PC-9 (cell line): ENCODE data around the gene MCC. TPM values are rescaled to one million over a fixed set of nuclear protein-coding genes. Genes with fewer than 3 reads are reported as not detected.
A peak's percentile ranks its signal among the peaks of the same experiment; 100 is the strongest.

Experiments used
- BruUV-seq: library from RNA; stranded (reverse); fragments of 400-500 nt; replicated peaks from 2 replicates; lab custom pipeline; 2021; lab: Mats Ljungman, UMichigan
- CTCF ChIA-PET: fragments of 300-600 bp; sonication (Branson Sonifier 250); formaldehyde crosslinking; loops from one replicate; lab custom pipeline; 2022; ENCODE audit warnings: antibody characterized with exemption; lab: Charles Lee
- POLR2A ChIA-PET: fragments of 300-600 bp; sonication (Branson Sonifier 250); formaldehyde crosslinking; loops from one replicate; lab custom pipeline; 2022; ENCODE audit warnings: antibody characterized with exemption; ENCODE audit not compliant: unreplicated experiment; lab: Charles Lee
- DNase-seq, 2 experiments: peaks; one replicate each; pipeline versions ENCODE4 v3.0.0 to v3.0.0-alpha.2; 2015 to 2022; ENCODE audit warnings: mixed read lengths in 1 of 2
- H2AFZ ChIP-seq: fragments of 200-600 bp; sonication (generic); 2 replicates; pipeline ENCODE4 v1.8.1; 2017; ENCODE audit warnings: antibody characterized with exemption
- H3F3A ChIP-seq: fragments of 200-600 bp; sonication (generic); 2 replicates; pipeline ENCODE4 v1.8.1; 2017; ENCODE audit warnings: antibody characterized with exemption, mild to moderate bottlenecking, low read depth; ENCODE audit not compliant: insufficient read depth
- H3K27ac ChIP-seq: fragments of 200-600 bp; sonication (generic); 2 replicates; pipeline ENCODE4 v1.6.1; 2016; ENCODE audit warnings: mixed run types
- H3K27me3 ChIP-seq: fragments of 200-600 bp; sonication (generic); 2 replicates; pipeline ENCODE4 v1.6.1; 2016; ENCODE audit warnings: low read depth, mixed run types; ENCODE audit not compliant: insufficient read depth
- H3K36me3 ChIP-seq: fragments of 200-600 bp; sonication (generic); 2 replicates; pipeline ENCODE4 v1.6.1; 2016; ENCODE audit warnings: low read depth, mixed run types
- H3K4me1 ChIP-seq: fragments of 200-600 bp; sonication (generic); replicated peaks from 2 replicates; pipeline ENCODE4 v1.6.1; 2016; ENCODE audit warnings: mixed run types; ENCODE audit not compliant: insufficient read depth
- H3K4me2 ChIP-seq: fragments of 200-600 bp; sonication (generic); 2 replicates; pipeline ENCODE4 v1.6.1; 2017; ENCODE audit warnings: mixed run types
- H3K4me3 ChIP-seq: fragments of 200-600 bp; sonication (generic); 2 replicates; pipeline ENCODE4 v1.6.1; 2016; ENCODE audit warnings: mixed run types
- H3K79me2 ChIP-seq: fragments of 200-600 bp; sonication (generic); 2 replicates; pipeline ENCODE4 v1.6.1; 2017; ENCODE audit warnings: low read depth, mixed run types
- H3K9me2 ChIP-seq: fragments of 200-600 bp; sonication (generic); 2 replicates; pipeline ENCODE4 v1.8.1; 2017; ENCODE audit warnings: mild to moderate bottlenecking; ENCODE audit not compliant: insufficient read depth
- H3K9me3 ChIP-seq: fragments of 200-600 bp; sonication (generic); 2 replicates; pipeline ENCODE4 v1.8.1; 2016; ENCODE audit warnings: low read depth; ENCODE audit not compliant: insufficient read depth
- H4K20me1 ChIP-seq: fragments of 200-600 bp; sonication (generic); 2 replicates; pipeline ENCODE4 v1.8.1; 2017; ENCODE audit not compliant: insufficient read depth
- CTCF ChIP-seq: fragments of 200-600 bp; sonication (generic); conservative IDR thresholded peaks from 2 replicates; pipeline ENCODE4 v1.6.1; 2017; ENCODE audit warnings: mixed run types, antibody characterized with exemption, mild to moderate bottlenecking, moderate library complexity
- EZH2 ChIP-seq: fragments of 200-600 bp; sonication (generic); IDR thresholded peaks from 2 replicates; pipeline ENCODE4 v1.8.0; 2017; ENCODE audit warnings: antibody characterized with exemption, low read depth
- intact Hi-C: fragments of 100-400 bp; cut with micrococcal nuclease; formaldehyde crosslinking; loops from one replicate; pipeline ENCODE4 v1.10.0; 2022; ENCODE audit not compliant: unreplicated experiment
- total RNA-seq: library from RNA; stranded (reverse); gene quantifications from 2 replicates; pipeline ENCODE4 v1.2.3, GENCODE V29; 2021

Gene MCC
- total RNA-seq, 1 experiment from 2014 or later, result 2.5 TPM

GRCh38 chr5:112976432-112977309, 511.6 kb downstream of the MCC start, which contains the start of gene DCP2:
Gene DCP2, plus strand, starts transcription at chr5:112976798. Its CDS starts 136 bp downstream, at chr5:112976934.
- peak within 1 kb of the TSS; percentile 99 for H2AFZ ChIP-seq
- TF ChIP-seq EZH2 (no peak), CTCF (no peak)
- POLR2A ChIA-PET, result interaction anchor here (0.6 to 1.1 kb wide), 8 partner anchors 15 to 805 kb away, joined by 3 to 11 read pairs (median 6); no protein-coding TSS in a partner anchor
- BruUV-seq, result no TSS peak
- 0 out of 2 replicates have a peak, but pooled peaks cover 5% of the 10 kb centered on the region for H3K36me3 ChIP-seq
- H3K4me2 ChIP-seq, result peak within 1 kb of the TSS; percentile 83
- H3K9me3 ChIP-seq, result no peaks in the 10 kb centered on the region; the same call in 1 of the 2 replicates
- peak within 1 kb of the TSS; percentile 63 for H3K27ac ChIP-seq
- no peaks in the 10 kb centered on the region for H3K9me2 ChIP-seq
- H4K20me1 ChIP-seq, result no peaks in the 10 kb centered on the region
- peaks cover 6% of the 10 kb centered on the region; the same call in 1 of the 2 replicates for H3F3A ChIP-seq
- CTCF ChIA-PET, result interaction anchor here (0.6 kb wide), 2 partner anchors 105 to 497 kb away, joined by 3 to 11 read pairs; no protein-coding TSS in a partner anchor
- H3K79me2 ChIP-seq, result peaks cover 51% of the 10 kb centered on the region
- no peaks in the 10 kb centered on the region for H3K27me3 ChIP-seq
- intact Hi-C loops, result loop anchor here (1.0 to 10.0 kb wide), 5 partner anchors 54 to 422 kb away; partner anchors contain the start of genes REEP5 and SRP19
- H3K4me1 ChIP-seq, result peaks cover 33% of the 10 kb centered on the region
- DNase-seq, result peak; percentile 94 to 96
- peak within 1 kb of the TSS; percentile 70 for H3K4me3 ChIP-seq

- no peak for TF ChIP-seq EZH2
- TF ChIP-seq CTCF, result no peak
- no peak for DNase-seq
- Histone ChIP-seq H3K27ac (peak overlapping the region; percentile 27; the same call in 1 of the 2 replicates), H3K4me2 (peak overlapping the region; percentile 83), H3K79me2 (peaks cover 43% of the 10 kb centered on the region), H3K27me3 (no peaks in the 10 kb centered on the region), H3K4me1 (peaks cover 33% of the 10 kb centered on the region), H3K36me3 (0 out of 2 replicates have a peak, but pooled peaks cover 3% of the 10 kb centered on the region), H2AFZ (peak overlapping the region; percentile 99), H3F3A (peaks cover 6% of the 10 kb centered on the region; the same call in 1 of the 2 replicates), H3K9me2 (no peaks in the 10 kb centered on the region), H4K20me1 (no peaks in the 10 kb centered on the region), H3K9me3 (no peaks in the 10 kb centered on the region; the same call in 1 of the 2 replicates), H3K4me3 (peak overlapping the region; percentile 70)
- TSS peak; percentile 93 for BruUV-seq
- intact Hi-C loops, result loop anchor here (1.0 to 10.0 kb wide), 5 partner anchors 54 to 421 kb away; partner anchors contain the start of genes REEP5 and SRP19
- ChIA-PET CTCF (interaction anchor here (0.6 kb wide), 3 partner anchors 67 to 496 kb away, joined by 3 to 11 read pairs (median 3); no protein-coding TSS in a partner anchor), POLR2A (interaction anchor here (0.6 to 1.1 kb wide), 8 partner anchors 14 to 805 kb away, joined by 3 to 11 read pairs (median 5); partner anchors contain the start of gene SRP19)
Observed at GRCh38 chr5:112975721-112976431, 512.4 kb downstream of the MCC start.
